Mammary epithelial cell (primary cell): ENCODE data around the gene UBE4B.

Experiments used
- EZH2 ChIP-seq: IDR thresholded peaks from 2 replicates; pipeline ENCODE4 v1.6.1; 2012; ENCODE audit warnings: low read length, inconsistent platforms, borderline replicate concordance
- TF ChIP-seq, protein P1 (sequence below), 2 donors: IDR thresholded peaks in 1 of 2; conservative IDR thresholded peaks in 1 of 2; 2 replicates each; pipeline ENCODE4 v1.5.1; 2011 to 2012; ENCODE audit warnings: inconsistent platforms in 2 of 2, low read length in 2 of 2, mild to moderate bottlenecking in 2 of 2, control low read depth in 1 of 2, low read depth in 1 of 2; ENCODE audit not compliant: insufficient read depth in 1 of 2; ENCODE audit errors: extremely low read depth in 1 of 2

DNA sequence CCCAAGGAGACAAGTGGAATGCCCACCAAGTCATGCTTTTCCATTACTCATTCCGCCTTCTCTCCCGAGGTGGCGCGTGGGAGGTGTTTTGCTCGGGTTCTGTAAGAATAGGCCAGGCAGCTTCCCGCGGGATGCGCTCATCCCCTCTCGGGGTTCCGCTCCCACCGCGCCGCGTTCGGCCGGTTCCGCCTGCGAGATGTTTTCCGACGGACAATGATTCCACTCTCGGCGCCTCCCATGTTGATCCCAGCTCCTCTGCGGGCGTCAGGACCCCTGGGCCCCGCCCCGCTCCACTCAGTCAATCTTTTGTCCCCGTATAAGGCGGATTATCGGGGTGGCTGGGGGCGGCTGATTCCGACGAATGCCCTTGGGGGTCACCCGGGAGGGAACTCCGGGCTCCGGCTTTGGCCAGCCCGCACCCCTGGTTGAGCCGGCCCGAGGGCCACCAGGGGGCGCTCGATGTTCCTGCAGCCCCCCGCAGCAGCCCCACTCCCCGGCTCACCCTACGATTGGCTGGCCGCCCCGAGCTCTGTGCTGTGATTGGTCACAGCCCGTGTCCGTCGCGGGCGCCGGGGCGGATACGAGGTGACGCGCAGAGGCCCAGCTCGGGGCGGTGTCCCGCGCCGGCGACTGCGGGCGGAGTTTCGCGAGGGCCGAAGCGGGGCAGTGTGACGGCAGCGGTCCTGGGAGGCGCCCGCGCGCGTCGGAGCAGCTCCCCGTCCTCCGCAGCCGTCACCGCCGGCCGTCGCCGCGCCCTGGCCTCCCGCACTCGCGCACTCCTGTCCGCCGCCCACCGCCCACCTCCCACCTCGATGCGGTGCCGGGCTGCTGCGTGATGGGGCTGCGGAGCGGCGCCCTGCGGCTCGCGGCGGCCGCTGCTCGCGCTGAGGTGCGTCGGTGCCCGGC is 177.4 kb downstream of the UBE4B start, which contains the start of gene KIF1B:
- TF ChIP-seq, protein P1, sequence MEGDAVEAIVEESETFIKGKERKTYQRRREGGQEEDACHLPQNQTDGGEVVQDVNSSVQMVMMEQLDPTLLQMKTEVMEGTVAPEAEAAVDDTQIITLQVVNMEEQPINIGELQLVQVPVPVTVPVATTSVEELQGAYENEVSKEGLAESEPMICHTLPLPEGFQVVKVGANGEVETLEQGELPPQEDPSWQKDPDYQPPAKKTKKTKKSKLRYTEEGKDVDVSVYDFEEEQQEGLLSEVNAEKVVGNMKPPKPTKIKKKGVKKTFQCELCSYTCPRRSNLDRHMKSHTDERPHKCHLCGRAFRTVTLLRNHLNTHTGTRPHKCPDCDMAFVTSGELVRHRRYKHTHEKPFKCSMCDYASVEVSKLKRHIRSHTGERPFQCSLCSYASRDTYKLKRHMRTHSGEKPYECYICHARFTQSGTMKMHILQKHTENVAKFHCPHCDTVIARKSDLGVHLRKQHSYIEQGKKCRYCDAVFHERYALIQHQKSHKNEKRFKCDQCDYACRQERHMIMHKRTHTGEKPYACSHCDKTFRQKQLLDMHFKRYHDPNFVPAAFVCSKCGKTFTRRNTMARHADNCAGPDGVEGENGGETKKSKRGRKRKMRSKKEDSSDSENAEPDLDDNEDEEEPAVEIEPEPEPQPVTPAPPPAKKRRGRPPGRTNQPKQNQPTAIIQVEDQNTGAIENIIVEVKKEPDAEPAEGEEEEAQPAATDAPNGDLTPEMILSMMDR (conservative IDR thresholded peaks at IDR 0.05 in 1 of 2, IDR thresholded peaks at IDR 0.05 in 1 of 2; ENCODE audit: extremely low read depth in 1 of 2, insufficient read depth in 1 of 2, low read depth in 1 of 2, low read length in 2 of 2) = peak; percentile 56 to 98
- no peak for TF ChIP-seq EZH2
